Activated CD4-positive, CD25-positive, alpha-beta regulatory T cell treated with anti-CD3 and anti-CD28 coated beads, Interleukin-2, amount 50 U/mL, for 16 hours (primary cell): ENCODE results near the gene NR2F1-AS1.
"Not testable (repeated sequence)": the region's sequence is repeated elsewhere in the genome, so short reads cannot be mapped to it uniquely, and the experiment has no call there.

Experiments
- DNase-seq: peaks from one replicate; pipeline ENCODE4 v3.0.0-alpha.2; 2020; ENCODE audit warnings: low read depth, low spot score

Gene NR2F1-AS1

GRCh38 chr5:93430118-93430517 lies 150.9 kb downstream of the NR2F1-AS1 start:
- DNase-seq, result no peak

- DNase-seq, result no peak
Measured at GRCh38 chr5:93428868-93429267, 152.2 kb downstream of the NR2F1-AS1 start.

GRCh38 chr5:93427316-93427715 lies 153.7 kb downstream of the NR2F1-AS1 start:
- DNase-seq, result no peak

- no peak for DNase-seq
Measured at GRCh38 chr5:93425096-93425495, 155.9 kb downstream of the NR2F1-AS1 start.

GRCh38 chr5:93423300-93423699 lies 157.7 kb downstream of the NR2F1-AS1 start:
- no peak for DNase-seq

GRCh38 chr5:93422652-93423280 lies 158.3 kb downstream of the NR2F1-AS1 start:
- no peak for DNase-seq

GRCh38 chr5:93421987-93422401 lies 159.0 kb downstream of the NR2F1-AS1 start:
- DNase-seq, result no peak

GRCh38 chr5:93421468-93421867 lies 159.6 kb downstream of the NR2F1-AS1 start:
- no peak for DNase-seq

- no peak for DNase-seq
Measured at GRCh38 chr5:93417490-93417889, 163.5 kb downstream of the NR2F1-AS1 start.

- no peak for DNase-seq
Measured at GRCh38 chr5:93415819-93416218, 165.2 kb downstream of the NR2F1-AS1 start.

- no peak for DNase-seq
Measured at GRCh38 chr5:93411716-93412115, 169.3 kb downstream of the NR2F1-AS1 start.

- no peak for DNase-seq
Measured at GRCh38 chr5:93409691-93410090, 171.3 kb downstream of the NR2F1-AS1 start.

GRCh38 chr5:93407454-93407853 lies 173.6 kb downstream of the NR2F1-AS1 start:
- DNase-seq, result no peak

- no peak for DNase-seq
Measured at GRCh38 chr5:93406971-93407401, 174.0 kb downstream of the NR2F1-AS1 start.

GRCh38 chr5:93404246-93404645 lies 176.8 kb downstream of the NR2F1-AS1 start:
- no peak for DNase-seq

GRCh38 chr5:93403141-93403928 lies 177.7 kb downstream of the NR2F1-AS1 start:
- DNase-seq, result no peak

- no peak for DNase-seq
Measured at GRCh38 chr5:93402451-93402850, 178.6 kb downstream of the NR2F1-AS1 start.

- no peak for DNase-seq
Measured at GRCh38 chr5:93401634-93402213, 179.3 kb downstream of the NR2F1-AS1 start.

GRCh38 chr5:93399675-93400074 lies 181.3 kb downstream of the NR2F1-AS1 start:
- DNase-seq, result no peak

- no peak for DNase-seq
Measured at GRCh38 chr5:93395971-93396379, 185.0 kb downstream of the NR2F1-AS1 start.

GRCh38 chr5:93395010-93395409 lies 186.0 kb downstream of the NR2F1-AS1 start:
- no peak for DNase-seq

- DNase-seq, result no peak
Measured at GRCh38 chr5:93394301-93394700, 186.7 kb downstream of the NR2F1-AS1 start.

GRCh38 chr5:93391169-93391568 lies 189.8 kb downstream of the NR2F1-AS1 start:
- not testable (repeated sequence) for DNase-seq
